PFSK-1 (cell line): ENCODE measurements around the gene TXNDC9.

Experiments
- FOXP2 ChIP-seq: optimal IDR thresholded peaks from 2 replicates; pipeline ENCODE3; 2011; ENCODE audit warnings: borderline replicate concordance, control low read depth, inconsistent platforms; ENCODE audit not compliant: insufficient read depth; ENCODE audit errors: extremely low read length, extremely low read depth
- POLR2AphosphoS5 ChIP-seq: IDR thresholded peaks from 2 replicates; pipeline ENCODE4 v1.6.1; 2012; ENCODE audit warnings: low read depth, mild to moderate bottlenecking, control low read depth, low read length, moderate library complexity
- SIN3A ChIP-seq: IDR thresholded peaks from 2 replicates; pipeline ENCODE4 v1.6.1; 2012; ENCODE audit warnings: mild to moderate bottlenecking, low read length, moderate library complexity, borderline replicate concordance; ENCODE audit not compliant: insufficient read depth
- TAF1 ChIP-seq: IDR thresholded peaks from 2 replicates; pipeline ENCODE4 v1.6.1; 2012; ENCODE audit warnings: low read length, control low read depth, borderline replicate concordance; ENCODE audit not compliant: insufficient read depth
- TF ChIP-seq, protein P1 (sequence below), 2 experiments: IDR thresholded peaks; 2 replicates each; pipeline versions ENCODE4 v1.6.1 to v1.8.0; 2011 to 2012; ENCODE audit warnings: low read depth in 2 of 2, low read length in 2 of 2, control low read depth in 1 of 2, inconsistent platforms in 1 of 2, mild to moderate bottlenecking in 1 of 2, moderate library complexity in 1 of 2; ENCODE audit not compliant: insufficient read depth in 1 of 2

GRCh38 chr2:99325384-99325783 is 10.7 kb downstream of the TXNDC9 start:
- TF ChIP-seq FOXP2: no peak
- TF ChIP-seq, protein P1, sequence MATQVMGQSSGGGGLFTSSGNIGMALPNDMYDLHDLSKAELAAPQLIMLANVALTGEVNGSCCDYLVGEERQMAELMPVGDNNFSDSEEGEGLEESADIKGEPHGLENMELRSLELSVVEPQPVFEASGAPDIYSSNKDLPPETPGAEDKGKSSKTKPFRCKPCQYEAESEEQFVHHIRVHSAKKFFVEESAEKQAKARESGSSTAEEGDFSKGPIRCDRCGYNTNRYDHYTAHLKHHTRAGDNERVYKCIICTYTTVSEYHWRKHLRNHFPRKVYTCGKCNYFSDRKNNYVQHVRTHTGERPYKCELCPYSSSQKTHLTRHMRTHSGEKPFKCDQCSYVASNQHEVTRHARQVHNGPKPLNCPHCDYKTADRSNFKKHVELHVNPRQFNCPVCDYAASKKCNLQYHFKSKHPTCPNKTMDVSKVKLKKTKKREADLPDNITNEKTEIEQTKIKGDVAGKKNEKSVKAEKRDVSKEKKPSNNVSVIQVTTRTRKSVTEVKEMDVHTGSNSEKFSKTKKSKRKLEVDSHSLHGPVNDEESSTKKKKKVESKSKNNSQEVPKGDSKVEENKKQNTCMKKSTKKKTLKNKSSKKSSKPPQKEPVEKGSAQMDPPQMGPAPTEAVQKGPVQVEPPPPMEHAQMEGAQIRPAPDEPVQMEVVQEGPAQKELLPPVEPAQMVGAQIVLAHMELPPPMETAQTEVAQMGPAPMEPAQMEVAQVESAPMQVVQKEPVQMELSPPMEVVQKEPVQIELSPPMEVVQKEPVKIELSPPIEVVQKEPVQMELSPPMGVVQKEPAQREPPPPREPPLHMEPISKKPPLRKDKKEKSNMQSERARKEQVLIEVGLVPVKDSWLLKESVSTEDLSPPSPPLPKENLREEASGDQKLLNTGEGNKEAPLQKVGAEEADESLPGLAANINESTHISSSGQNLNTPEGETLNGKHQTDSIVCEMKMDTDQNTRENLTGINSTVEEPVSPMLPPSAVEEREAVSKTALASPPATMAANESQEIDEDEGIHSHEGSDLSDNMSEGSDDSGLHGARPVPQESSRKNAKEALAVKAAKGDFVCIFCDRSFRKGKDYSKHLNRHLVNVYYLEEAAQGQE (IDR thresholded peaks at IDR 0.05; ENCODE audit: insufficient read depth in 1 of 2, low read depth in 2 of 2, low read length in 2 of 2): no peak
- no peak for TF ChIP-seq TAF1
- no peak for TF ChIP-seq POLR2AphosphoS5
- TF ChIP-seq SIN3A: no peak
